HG02759 (cell line): Measurements from ENCODE around the gene TARM1.

Experiments
- ATAC-seq: cut with Tn5 transposase; IDR thresholded peaks from one replicate; pipeline ENCODE4 v1.9.1; 2021; ENCODE audit warnings: mild to moderate bottlenecking, moderate library complexity; ENCODE audit not compliant: unreplicated experiment

The TARM1 gene

DNA sequence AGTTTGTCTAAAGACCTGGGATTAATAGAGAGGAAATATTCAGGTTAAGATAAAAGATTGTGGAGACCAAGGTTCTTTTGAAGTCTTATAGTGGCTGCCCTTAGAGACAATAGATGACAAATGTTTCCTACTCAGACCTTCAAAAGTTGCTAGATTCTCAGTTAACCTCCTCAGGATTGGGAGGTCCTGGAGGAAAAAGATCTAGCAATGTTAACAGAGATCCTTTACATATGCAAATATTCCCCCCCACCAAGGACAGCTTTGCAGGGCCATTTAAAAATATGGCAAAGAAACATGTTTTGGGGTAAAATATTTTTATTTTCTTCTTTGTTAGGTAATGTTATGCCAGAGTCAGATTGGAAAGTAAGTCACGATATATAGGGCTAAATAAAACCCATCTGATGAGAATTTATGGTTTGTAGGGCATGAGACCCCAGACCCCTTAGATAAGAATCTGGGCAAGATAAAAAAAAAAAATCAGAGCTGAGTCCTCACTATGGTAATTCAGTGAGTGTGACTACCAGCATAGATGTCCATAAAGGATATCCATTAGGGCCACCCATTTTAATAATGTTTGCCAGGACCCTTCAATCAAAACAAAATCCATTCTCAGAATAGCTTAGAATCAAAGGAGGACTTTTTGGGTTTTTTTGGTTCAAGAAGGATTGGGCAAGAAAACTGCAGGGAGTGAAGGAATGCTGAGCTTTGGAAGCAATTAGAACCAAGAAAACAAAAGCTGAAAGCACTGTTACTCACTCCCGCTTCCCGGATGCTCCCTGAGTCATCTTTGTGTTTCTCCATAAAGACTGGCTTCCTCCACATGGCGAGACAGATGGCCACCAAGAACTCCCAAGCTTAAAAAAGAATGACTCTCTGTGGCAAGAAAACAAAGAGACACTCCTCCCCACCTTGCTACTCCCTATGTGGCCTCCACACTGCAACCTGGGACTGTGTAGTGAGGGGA lies 45.7 kb downstream of the TARM1 start:
- ATAC-seq = no peak

DNA sequence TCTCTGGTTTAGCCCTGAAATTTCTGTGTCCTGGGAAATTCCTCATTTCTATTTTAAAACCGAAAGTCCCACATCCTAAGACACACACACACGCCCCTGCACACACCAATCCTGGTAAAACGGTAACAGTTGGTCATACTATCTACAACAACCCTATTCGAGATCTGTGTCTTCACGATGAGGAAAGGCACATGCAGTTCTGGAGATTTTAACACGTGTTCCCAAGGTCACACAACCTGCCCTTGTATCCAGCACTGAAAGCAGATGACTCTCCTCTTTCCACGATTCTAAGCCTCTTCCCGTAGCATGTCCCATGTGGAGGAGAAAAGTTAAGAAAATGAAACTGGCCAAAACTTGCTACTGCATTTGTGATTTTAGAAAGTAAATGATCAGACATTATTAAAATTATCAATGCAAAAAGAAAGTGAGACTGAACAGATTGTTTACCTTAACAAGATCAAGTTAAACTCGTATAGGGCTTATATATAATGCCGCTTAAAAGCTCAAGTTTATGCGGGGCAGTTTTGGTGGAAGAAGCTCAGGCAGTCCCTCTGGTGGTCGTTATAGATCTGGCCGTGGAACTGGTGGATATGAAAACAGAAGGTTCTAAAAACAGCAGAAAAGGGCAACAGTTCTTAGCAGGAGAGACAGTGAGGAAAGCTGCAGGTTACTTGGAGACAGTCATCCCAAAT lies 50.1 kb downstream of the TARM1 start:
- ATAC-seq = no peak

DNA sequence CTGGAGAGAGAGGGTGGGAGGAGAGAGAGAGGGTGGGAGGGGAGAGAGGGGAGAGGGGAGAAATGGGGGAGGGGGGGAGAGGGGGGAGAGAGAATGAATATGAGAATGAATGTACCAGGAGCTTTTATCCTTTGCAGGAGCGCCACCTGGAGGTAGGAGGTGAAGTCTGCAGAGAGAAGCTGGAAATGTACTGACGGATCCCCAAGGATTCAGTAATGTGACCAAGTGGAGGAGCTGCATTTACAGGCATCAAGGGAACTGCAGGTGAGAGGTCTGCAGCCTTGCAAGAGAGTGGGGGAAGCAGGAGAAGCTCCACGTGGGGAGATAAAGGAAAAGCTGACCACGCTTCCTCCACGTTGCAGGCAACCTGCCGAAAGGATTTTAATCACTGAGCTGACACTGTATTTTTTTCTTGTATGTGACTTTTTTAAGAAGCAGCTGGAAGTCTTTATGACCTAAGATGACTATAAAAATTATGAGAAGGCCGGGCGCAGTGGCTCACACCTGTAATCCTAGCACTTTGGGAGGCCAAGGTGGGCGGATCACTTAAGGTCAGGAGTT lies 51.2 kb downstream of the TARM1 start:
- ATAC-seq = no peak

DNA sequence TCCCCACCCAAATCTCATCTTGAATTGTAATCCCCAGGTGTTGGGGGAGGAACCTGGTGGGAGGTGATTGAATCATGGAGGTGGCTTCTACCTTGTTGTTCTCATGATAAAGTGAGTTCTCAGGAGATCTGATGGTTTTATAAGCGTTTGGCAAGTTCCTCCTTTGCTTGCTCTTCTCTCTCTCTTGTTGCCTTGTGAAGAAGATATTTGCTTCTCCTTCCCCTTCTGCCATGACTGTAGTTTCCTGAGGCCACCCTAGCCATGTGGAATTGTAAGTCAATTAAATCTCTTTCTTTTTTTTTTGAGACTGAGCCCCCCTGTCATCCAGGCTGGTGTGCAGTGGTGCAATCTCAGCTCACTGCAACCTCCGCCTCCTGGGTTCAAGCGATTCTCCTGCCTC lies 51.9 kb downstream of the TARM1 start:
- ATAC-seq = no peak

DNA sequence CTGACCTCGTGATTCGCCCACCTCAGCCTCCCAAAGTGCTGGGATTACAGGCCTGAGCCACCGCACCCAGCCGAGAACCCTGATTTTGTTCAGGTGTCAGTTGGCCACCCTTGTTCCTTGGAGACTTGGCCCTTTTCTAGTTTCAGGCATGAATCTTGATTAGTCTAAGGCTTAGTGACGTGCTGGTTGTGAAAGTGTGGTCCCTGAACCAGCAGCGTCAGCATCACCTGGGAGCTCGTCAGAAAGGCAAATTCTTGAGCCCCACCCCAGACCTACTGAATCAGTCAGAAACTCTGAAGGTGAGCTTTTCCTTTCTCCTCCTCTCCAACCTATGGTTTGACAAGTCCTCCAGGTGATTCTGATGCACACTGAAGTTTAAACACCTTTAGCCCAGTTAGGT lies 54.5 kb downstream of the TARM1 start:
- no peak for ATAC-seq

DNA sequence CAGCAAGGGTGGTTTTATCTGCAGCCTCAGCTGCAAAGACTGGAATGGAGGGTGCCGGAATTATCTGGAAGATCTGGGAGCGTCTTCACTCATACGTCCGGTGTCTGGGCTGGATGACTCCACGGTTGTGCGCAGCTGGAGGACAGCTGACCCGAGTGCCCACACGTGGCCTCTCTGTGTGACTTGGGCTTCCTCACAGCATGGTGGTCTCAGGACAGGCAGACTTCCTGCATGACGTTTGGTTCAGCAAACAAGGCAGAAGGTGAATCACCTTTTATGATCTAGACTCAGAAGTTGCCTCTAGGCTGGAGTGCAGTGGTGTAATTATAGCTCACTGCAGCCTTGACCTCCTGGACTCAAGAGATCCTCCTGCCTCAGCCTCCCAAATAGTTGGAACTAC lies 56.5 kb downstream of the TARM1 start:
- no peak for ATAC-seq

DNA sequence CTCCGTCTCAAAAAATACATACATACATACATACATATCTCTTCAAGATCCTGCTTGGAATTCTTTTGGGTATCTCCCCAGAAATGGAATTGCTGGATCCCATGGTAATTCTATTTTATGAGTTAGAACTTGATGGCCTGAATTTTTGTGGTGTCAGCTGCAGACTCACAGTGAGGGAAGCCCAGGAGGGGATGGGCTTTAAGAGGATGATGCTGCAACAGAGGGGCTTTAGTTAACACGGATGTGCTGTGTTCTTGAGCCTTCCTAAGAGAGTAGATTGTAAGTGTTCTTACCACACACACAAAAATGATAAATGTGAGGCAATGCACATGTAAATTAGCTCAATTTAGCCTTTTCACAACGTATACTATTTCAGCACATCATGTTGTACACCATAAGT lies 58.0 kb downstream of the TARM1 start:
- ATAC-seq = no peak

DNA sequence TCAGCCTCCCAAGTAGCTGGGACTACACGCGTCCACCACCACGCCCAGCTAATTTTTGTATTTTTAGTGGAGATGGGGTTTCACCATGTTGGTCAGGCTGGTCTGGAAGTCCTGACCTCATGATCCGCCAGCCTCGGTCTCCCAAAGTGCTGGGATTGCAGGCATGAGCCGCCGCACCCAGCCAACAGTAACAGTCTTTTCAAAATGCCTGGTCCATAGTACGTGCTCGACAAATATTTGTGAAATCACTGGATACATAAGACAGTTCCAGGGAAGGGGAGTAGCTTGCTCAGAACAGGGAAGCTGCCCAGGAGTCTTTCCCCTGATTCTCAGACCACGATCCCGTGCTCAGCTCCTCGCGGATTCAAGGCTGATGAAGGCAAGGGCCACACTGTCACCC lies 59.2 kb downstream of the TARM1 start:
- ATAC-seq = no peak

DNA sequence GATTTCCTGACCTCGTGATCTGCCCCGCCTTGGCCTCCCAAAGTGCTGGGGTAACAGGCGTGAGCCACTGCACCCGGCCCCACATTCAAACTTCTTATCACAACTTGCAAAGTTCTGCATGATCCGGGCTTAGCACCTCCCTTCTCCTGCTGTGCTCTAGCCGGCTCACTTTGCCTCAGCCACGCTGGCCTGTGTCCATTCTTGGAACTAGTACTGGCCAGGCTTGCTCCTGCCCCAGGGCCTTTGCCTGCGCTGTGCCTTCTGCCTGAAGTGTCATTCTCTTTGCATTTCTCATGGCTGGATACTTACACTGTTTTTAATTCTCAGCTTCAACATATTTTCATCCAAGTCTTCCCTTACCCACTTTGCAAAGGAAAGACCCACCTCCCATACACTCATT lies 59.8 kb downstream of the TARM1 start:
- no peak for ATAC-seq
